Body of pancreas (tissue), 4 donors: Measurements from ENCODE around the gene KRTAP2-3. TPM values are rescaled to one million over a fixed set of nuclear protein-coding genes. Genes with fewer than 3 reads are reported as not detected.
A peak's percentile ranks its signal among the peaks of the same experiment; 100 is the strongest.

Experiments used
- ATAC-seq: fragments of 150-250 bp; one replicate; pipeline ENCODE4 v1.9.1; 2016
- DNase-seq, 4 donors: peaks; one replicate each; pipeline ENCODE4 v3.0.0-alpha.2; 2019
- H3K27ac ChIP-seq, 4 donors: fragments of 200-600 bp; sonication (generic); 1 replicate in 3 of 4; 2 replicates in 1 of 4; pipeline versions ENCODE4 v1.5.1 to v1.6.1; 2016 to 2019; ENCODE audit warnings: mild to moderate bottlenecking in 1 of 4, mixed read lengths in 1 of 4, moderate library complexity in 1 of 4
- H3K27me3 ChIP-seq, 2 donors: fragments of 200-600 bp; sonication (generic); one replicate each; pipeline ENCODE4 v1.6.0; 2016; ENCODE audit warnings: mild to moderate bottlenecking in 1 of 2
- H3K36me3 ChIP-seq, 2 donors: fragments of 200-600 bp; sonication (generic); replicated peaks in 1 of 2; 2 replicates each; pipeline ENCODE4 v1.5.1; 2016; ENCODE audit warnings: low read depth in 2 of 2; ENCODE audit not compliant: insufficient read depth in 1 of 2
- H3K4me1 ChIP-seq: fragments of 200-600 bp; sonication (generic); one replicate; pipeline ENCODE4 v1.6.0; 2016
- H3K4me3 ChIP-seq, 2 donors: fragments of 200-600 bp; sonication (generic); 1 replicate in 1 of 2; 2 replicates in 1 of 2; pipeline ENCODE4 v1.5.1; 2016 to 2019
- H3K9me3 ChIP-seq, 3 donors: fragments of 200-600 bp; sonication (generic); 1 replicate in 2 of 3; 2 replicates in 1 of 3; pipeline ENCODE4 v1.5.1; 2016
- CTCF ChIP-seq, 7 experiments: fragments of 450-650 bp in 4 of 7; fragments of 200-600 bp in 3 of 7; sonication (generic) in 3 of 7; IDR thresholded peaks; one replicate each; pipeline ENCODE4 v1.5.1; 2016 to 2019; ENCODE audit warnings: antibody characterized with exemption in 7 of 7
- POLR2A ChIP-seq, 3 donors: fragments of 450-650 bp; IDR thresholded peaks; one replicate each; pipeline ENCODE4 v1.6.1; 2016; ENCODE audit warnings: antibody characterized with exemption in 3 of 3, mild to moderate bottlenecking in 2 of 3
- WGBS, 2 donors: methylation state at CpG; one replicate each; pipeline ENCODE4 v1.1.5; 2017; 5-methylcytosine and 5-hydroxymethylcytosine counted together
- intact Hi-C: fragments of 100-400 bp; cut with DNase I; formaldehyde crosslinking; loops from one replicate; pipeline ENCODE4 v1.15.1; 2023
- total RNA-seq, 2 donors: library from RNA; depleted of rRNA; stranded (reverse); fragments of >200 nt; gene quantifications; one replicate each; pipeline ENCODE4 v1.1.0, GENCODE V29; 2016

Gene KRTAP2-3
- total RNA-seq, 2 donors from 2014 or later = not detected

DNA sequence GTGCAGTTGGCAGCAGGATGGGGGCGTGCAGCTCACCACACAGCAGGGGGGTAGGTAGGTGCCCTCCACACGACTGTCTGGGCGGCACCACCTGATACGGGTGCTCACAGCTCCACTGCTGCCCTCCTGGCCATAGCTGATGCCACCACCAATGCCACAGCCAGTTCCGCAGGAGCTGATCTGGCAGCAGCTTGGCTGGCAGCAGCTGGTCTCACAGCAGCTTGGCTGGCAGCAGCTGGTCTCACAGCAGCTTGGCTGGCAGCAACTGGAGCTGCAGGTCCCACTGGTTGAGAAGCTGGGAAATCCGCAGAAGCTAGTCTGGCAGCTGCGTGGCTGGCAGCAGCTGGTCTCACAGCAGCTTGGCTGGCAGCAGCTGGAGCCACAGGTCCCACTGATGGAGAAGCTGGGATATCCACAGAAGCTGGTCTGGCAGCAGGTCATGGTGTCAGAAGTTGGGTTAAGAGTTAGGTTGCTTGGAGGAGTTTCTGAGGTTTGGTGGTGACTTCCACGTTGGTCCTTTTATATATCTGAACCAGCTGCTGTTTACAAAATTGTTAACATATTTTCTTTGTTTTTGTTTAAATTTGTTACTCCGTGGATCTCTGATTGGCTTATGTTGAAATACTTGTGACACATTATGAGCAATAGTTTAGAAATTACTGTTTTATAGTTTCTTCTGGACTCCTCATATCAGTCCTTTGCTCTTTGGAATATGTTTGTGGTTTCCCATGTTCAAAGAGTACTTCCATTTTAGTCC, 33.0 kb downstream of the KRTAP2-3 start, which contains the start of gene KRTAP1-5:
TSS of gene KRTAP1-5 (minus strand) at position 494 of the 757 bp plus-strand sequence. CDS start at position 441, 53 bp downstream.
- no peaks in the 10 kb centered on the region for H3K27me3 ChIP-seq
- no peaks in the 10 kb centered on the region for H3K4me1 ChIP-seq
- peak in 2 of 4 donors; percentile 39 to 45 for DNase-seq
- H3K9me3 ChIP-seq = no peaks in the 10 kb centered on the region
- WGBS, 2 donors = 53 to 64% methylated on average over 5 to 9 of the region's 9 CpGs
- H3K36me3 ChIP-seq = no peaks in the 10 kb centered on the region
- H3K27ac ChIP-seq = no peak within 1 kb of the TSS
- H3K4me3 ChIP-seq = no peak within 1 kb of the TSS
- intact Hi-C loops = no loop called here
- no peak for TF ChIP-seq POLR2A (IDR thresholded peaks at IDR 0.05)
- no peak for TF ChIP-seq CTCF (IDR thresholded peaks at IDR 0.05)
- no peak for ATAC-seq

DNA sequence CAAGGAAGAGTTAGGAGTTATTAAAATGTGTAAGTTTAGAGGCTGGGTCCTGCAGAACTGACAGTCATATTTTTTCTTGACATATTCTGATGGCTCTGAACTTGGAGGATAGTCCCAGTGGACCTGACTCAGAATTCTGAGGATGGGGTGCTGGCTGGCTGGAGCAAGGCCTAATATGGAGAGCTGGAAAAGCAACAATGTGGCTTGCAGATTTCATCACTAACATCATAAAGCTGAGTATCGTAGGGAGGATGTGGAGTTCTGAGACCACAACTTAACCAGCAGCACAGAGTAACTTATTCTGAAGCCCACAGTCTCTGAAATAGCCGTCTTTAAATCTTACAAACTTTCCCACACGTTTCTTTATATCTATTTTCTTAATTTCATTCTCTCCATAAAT, 35.2 kb downstream of the KRTAP2-3 start:
- ATAC-seq (no peak), DNase-seq (no peak)
- no peaks in the 10 kb centered on the region for H3K9me3 ChIP-seq
- H3K4me1 ChIP-seq = no peaks in the 10 kb centered on the region
- intact Hi-C loops = no loop called here
- H3K27ac ChIP-seq = no peak overlapping the region
- H3K4me3 ChIP-seq = no peak overlapping the region
- H3K36me3 ChIP-seq = no peaks in the 10 kb centered on the region
- 60 to 66% methylated on average over 3 of the region's 3 CpGs for WGBS, 2 donors
- TF ChIP-seq POLR2A (IDR thresholded peaks at IDR 0.05) (no peak), CTCF (IDR thresholded peaks at IDR 0.05) (no peak)
- H3K27me3 ChIP-seq = no peaks in the 10 kb centered on the region

DNA sequence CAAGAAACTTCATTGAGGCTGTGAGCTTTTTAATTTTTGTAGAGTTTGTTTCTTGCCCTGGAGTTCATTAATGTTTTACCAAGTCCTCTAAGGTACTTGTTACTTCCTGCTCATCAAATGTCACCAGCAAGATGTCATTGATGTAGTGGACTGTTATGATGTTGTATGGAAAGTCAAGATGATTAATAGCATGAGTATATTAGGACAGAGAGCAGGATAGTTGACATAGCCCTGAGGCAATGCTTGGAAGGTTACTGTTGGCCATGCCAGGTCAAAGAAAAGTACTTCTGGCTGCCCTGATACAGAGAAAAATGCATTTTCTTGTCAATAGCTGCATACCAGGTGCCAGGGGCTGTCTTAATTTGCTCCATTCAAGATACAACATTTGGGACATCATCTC, 39.6 kb downstream of the KRTAP2-3 start:
- no peaks in the 10 kb centered on the region for H3K4me1 ChIP-seq
- H3K9me3 ChIP-seq = no peaks in the 10 kb centered on the region
- TF ChIP-seq CTCF (IDR thresholded peaks at IDR 0.05) = no peak
- no peak for TF ChIP-seq POLR2A (IDR thresholded peaks at IDR 0.05)
- no peak overlapping the region for H3K27ac ChIP-seq
- no peaks in the 10 kb centered on the region for H3K36me3 ChIP-seq
- intact Hi-C loops = no loop called here
- no peak for DNase-seq
- H3K4me3 ChIP-seq = no peak overlapping the region
- no peak for ATAC-seq
- H3K27me3 ChIP-seq = no peaks in the 10 kb centered on the region

- intact Hi-C loops = no loop called here
- Histone ChIP-seq H3K4me3 (no peak overlapping the region), H3K27ac (no peak overlapping the region), H3K27me3 (no peaks in the 10 kb centered on the region), H3K4me1 (no peaks in the 10 kb centered on the region), H3K9me3 (no peaks in the 10 kb centered on the region), H3K36me3 (no peaks in the 10 kb centered on the region)
- TF ChIP-seq POLR2A (IDR thresholded peaks at IDR 0.05) (no peak), CTCF (IDR thresholded peaks at IDR 0.05) (no peak)
- WGBS, 2 donors = 96% methylated on average over 3 of the region's 3 CpGs
- ATAC-seq (no peak), DNase-seq (no peak)
Observed at GRCh38 chr17:41019415-41019814, 40.5 kb downstream of the KRTAP2-3 start.

GRCh38 chr17:41018541-41018940, 41.4 kb downstream of the KRTAP2-3 start:
- H3K27ac ChIP-seq = no peak overlapping the region
- H3K4me1 ChIP-seq = no peaks in the 10 kb centered on the region

More at GRCh38 chr17:41018541-41018940, 41.4 kb downstream of the KRTAP2-3 start:
- Histone ChIP-seq H3K4me3 (no peak overlapping the region), H3K9me3 (no peaks in the 10 kb centered on the region), H3K36me3 (no peaks in the 10 kb centered on the region), H3K27me3 (no peaks in the 10 kb centered on the region)
- WGBS, 2 donors = 73 to 82% methylated on average over 3 of the region's 3 CpGs
- ATAC-seq (no peak), DNase-seq (no peak)
- intact Hi-C loops = no loop called here
- TF ChIP-seq POLR2A (IDR thresholded peaks at IDR 0.05) (no peak), CTCF (IDR thresholded peaks at IDR 0.05) (no peak)
